ENCODE measurements around the gene B4GALT2.

The B4GALT2 gene

DNA sequence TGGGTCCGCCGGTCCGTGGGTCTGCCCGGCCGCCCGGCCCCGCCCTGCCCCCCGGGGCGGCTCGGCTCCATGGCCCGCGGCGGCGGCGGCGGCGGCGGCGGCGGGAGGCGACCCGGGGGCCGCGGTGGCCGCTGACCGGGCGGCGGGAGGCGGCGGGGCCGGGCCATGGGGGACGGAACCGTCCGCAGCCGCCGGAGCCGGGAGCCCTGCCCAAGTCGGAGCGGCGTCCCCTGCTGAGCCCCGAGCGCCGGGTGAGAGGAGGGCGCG is 184 bp downstream of the B4GALT2 start:
- ChIA-PET POLR2A (no interaction called here), CTCF (interaction anchor here (1.1 kb wide), 1 partner anchor 10 kb away, joined by 3 read pairs; no protein-coding TSS in a partner anchor)
- H3K4me3 ChIP-seq (ENCODE audit: control insufficient read depth in 1 of 7, extremely low read depth in 1 of 7, insufficient read depth in 4 of 7, low read depth in 2 of 7, low read length in 6 of 7) = peak overlapping the region in 5 of 7 experiments; percentile 37 to 80 (median 61)
- no peaks in the 10 kb centered on the region for H3K27me3 ChIP-seq (replicated peaks in 2 of 5; ENCODE audit: control insufficient read depth in 4 of 5, insufficient read depth in 5 of 5, low read length in 4 of 5)
- DNase-seq = no peak
- H3K9me3 ChIP-seq (ENCODE audit: control extremely low read depth in 1 of 5, control insufficient read depth in 4 of 5, insufficient read depth in 2 of 5, low read depth in 1 of 5, low read length in 4 of 5) = no peaks in the 10 kb centered on the region
- H3K36me3 ChIP-seq (ENCODE audit: control insufficient read depth in 4 of 4, insufficient read depth in 4 of 4, low read length in 3 of 4) = peaks cover 2 to 38% (median 17%) of the 10 kb centered on the region in 4 experiments
- H3K27ac ChIP-seq (ENCODE audit: insufficient read depth in 1 of 2, low read depth in 1 of 2, low read length in 2 of 2, poor library complexity in 1 of 2, severe bottlenecking in 2 of 2) = no peak overlapping the region
- H3K4me1 ChIP-seq (ENCODE audit: control extremely low read depth in 1 of 4, control insufficient read depth in 4 of 4, insufficient read depth in 4 of 4, low read length in 3 of 4) = peaks cover 5 to 49% (median 34%) of the 10 kb centered on the region in 4 experiments
- 0% methylated on average over 43 of the region's 45 CpGs for WGBS (ENCODE audit: insufficient coverage)

DNA sequence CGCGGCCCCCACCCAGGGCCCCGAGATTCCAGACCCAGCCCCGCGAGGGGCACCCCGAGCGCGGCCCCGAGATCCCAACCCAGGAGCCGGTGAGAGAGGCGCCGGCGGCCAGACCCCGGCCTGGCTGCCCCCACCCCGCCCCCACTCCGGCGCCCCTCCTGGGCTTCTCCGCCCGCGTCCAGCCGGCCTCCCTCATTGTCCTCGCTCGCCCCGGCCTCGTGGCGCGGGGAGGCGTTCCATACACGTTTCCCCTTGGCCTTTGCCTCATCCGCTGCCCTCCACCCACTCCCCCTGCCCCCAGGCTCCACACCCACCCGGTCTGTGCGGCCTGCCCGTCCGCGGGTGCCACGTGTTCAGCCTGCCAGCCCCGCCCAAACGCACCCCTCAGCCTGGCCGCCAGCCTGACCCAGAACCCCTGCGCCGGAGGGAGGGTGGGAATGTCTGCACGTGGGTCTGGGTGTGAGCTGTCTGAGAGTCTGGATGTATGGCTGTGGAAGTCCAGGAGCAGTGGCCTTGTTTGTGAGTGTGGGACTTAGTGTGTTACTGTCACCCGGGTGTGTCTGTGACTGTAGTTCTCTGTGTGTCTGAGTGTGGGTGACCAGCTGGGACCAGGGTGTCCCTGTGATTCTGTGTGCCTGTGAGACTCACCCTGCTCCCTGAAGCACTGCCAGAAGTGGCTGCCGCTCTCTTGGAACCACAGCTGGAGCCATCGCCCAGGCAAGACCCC is 681 bp downstream of the B4GALT2 start:
- no peaks in the 10 kb centered on the region for H3K9me3 ChIP-seq (ENCODE audit: control extremely low read depth in 1 of 5, control insufficient read depth in 4 of 5, insufficient read depth in 2 of 5, low read depth in 1 of 5, low read length in 4 of 5)
- no peaks in the 10 kb centered on the region for H3K27me3 ChIP-seq (replicated peaks in 2 of 5; ENCODE audit: control insufficient read depth in 4 of 5, insufficient read depth in 5 of 5, low read length in 4 of 5)
- POLR2A ChIA-PET = no interaction called here
- CTCF ChIA-PET = interaction anchor here (1.1 kb wide), 1 partner anchor 10 kb away, joined by 3 read pairs; no protein-coding TSS in a partner anchor
- H3K27ac ChIP-seq (ENCODE audit: insufficient read depth in 1 of 2, low read depth in 1 of 2, low read length in 2 of 2, poor library complexity in 1 of 2, severe bottlenecking in 2 of 2) = no peak overlapping the region
- peak overlapping the region in 6 of 7 experiments; percentile 24 to 80 (median 58) for H3K4me3 ChIP-seq (ENCODE audit: control insufficient read depth in 1 of 7, extremely low read depth in 1 of 7, insufficient read depth in 4 of 7, low read depth in 2 of 7, low read length in 6 of 7)
- peaks cover 4 to 45% (median 31%) of the 10 kb centered on the region in 4 experiments for H3K4me1 ChIP-seq (ENCODE audit: control extremely low read depth in 1 of 4, control insufficient read depth in 4 of 4, insufficient read depth in 4 of 4, low read length in 3 of 4)
- DNase-seq = peak in 2 of 3 donors; percentile 15 to 31
- WGBS (ENCODE audit: insufficient coverage) = 9% methylated on average over 22 of the region's 45 CpGs
- peaks cover 2 to 43% (median 21%) of the 10 kb centered on the region in 4 experiments for H3K36me3 ChIP-seq (ENCODE audit: control insufficient read depth in 4 of 4, insufficient read depth in 4 of 4, low read length in 3 of 4)

DNA sequence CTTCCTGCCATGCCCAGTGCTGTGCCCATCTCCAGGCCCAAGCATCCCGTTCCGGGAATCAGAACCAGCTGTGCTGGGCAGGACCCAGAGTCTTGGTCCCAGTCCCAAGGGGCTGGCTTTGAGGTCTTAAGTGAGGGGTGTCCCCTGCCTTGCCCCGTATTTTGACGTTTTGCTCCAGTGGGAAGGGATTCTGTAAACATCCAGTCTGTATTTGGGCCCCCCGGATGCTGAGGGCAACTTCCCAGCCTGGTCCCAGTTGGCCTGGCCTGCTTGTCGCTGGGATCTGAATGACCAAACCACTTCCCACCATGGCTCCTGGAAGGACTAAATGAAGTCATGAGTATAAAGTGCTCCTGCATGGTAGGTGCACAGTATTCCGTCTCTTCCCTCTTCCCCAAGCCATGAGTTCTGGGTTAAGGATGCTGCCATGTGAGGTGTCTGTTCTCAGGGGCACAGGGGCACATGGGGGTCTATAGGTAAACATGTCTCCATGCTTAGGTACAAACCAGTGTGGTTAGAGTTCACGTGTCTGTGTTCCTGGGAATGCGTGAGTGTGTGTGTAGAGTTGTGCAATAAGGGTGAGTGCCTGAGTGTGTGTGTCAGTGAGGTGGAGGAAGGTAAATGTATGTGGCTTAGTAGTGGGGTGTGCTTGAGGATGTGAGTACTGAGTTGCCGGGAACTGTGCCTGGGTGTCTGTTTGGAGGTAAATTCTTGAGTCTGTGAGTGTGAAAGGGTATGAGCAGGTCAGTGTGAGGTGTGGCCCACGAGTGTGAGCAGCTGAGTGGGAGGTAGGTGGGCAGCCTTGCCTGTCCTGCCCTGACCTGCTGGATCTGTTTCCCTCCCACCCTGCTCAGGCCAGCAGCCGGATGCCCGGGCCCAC is 1.5 kb downstream of the B4GALT2 start:
- H3K9me3 ChIP-seq (ENCODE audit: control extremely low read depth in 1 of 5, control insufficient read depth in 4 of 5, insufficient read depth in 2 of 5, low read depth in 1 of 5, low read length in 4 of 5) = no peaks in the 10 kb centered on the region
- H3K4me3 ChIP-seq (ENCODE audit: control insufficient read depth in 1 of 7, extremely low read depth in 1 of 7, insufficient read depth in 4 of 7, low read depth in 2 of 7, low read length in 6 of 7) = peak overlapping the region in 3 of 7 experiments; percentile 61 to 80 (median 67)
- no peaks in the 10 kb centered on the region for H3K27me3 ChIP-seq (replicated peaks in 2 of 5; ENCODE audit: control insufficient read depth in 4 of 5, insufficient read depth in 5 of 5, low read length in 4 of 5)
- H3K27ac ChIP-seq (ENCODE audit: insufficient read depth in 1 of 2, low read depth in 1 of 2, low read length in 2 of 2, poor library complexity in 1 of 2, severe bottlenecking in 2 of 2) = no peak overlapping the region
- peaks cover 4 to 45% (median 29%) of the 10 kb centered on the region in 4 experiments for H3K4me1 ChIP-seq (ENCODE audit: control extremely low read depth in 1 of 4, control insufficient read depth in 4 of 4, insufficient read depth in 4 of 4, low read length in 3 of 4)
- no peak for DNase-seq
- 93% methylated on average over 10 of the region's 13 CpGs for WGBS (ENCODE audit: insufficient coverage)
- ChIA-PET POLR2A (no interaction called here), CTCF (interaction anchor here (1.1 kb wide), 1 partner anchor 9 kb away, joined by 3 read pairs; no protein-coding TSS in a partner anchor)
- peaks cover 2 to 49% (median 22%) of the 10 kb centered on the region in 4 experiments for H3K36me3 ChIP-seq (ENCODE audit: control insufficient read depth in 4 of 4, insufficient read depth in 4 of 4, low read length in 3 of 4)

DNA sequence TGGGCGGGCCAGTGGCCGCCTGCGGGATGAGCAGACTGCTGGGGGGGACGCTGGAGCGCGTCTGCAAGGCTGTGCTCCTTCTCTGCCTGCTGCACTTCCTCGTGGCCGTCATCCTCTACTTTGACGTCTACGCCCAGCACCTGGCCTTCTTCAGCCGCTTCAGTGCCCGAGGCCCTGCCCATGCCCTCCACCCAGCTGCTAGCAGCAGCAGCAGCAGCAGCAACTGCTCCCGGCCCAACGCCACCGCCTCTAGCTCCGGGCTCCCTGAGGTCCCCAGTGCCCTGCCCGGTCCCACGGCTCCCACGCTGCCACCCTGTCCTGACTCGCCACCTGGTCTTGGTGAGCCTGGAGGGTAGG is 2.1 kb downstream of the B4GALT2 start:
- Histone ChIP-seq H3K36me3 (ENCODE audit: control insufficient read depth in 4 of 4, insufficient read depth in 4 of 4, low read length in 3 of 4) (peaks cover 2 to 54% (median 24%) of the 10 kb centered on the region in 4 experiments), H3K9me3 (ENCODE audit: control extremely low read depth in 1 of 5, control insufficient read depth in 4 of 5, insufficient read depth in 2 of 5, low read depth in 1 of 5, low read length in 4 of 5) (no peaks in the 10 kb centered on the region), H3K4me1 (ENCODE audit: control extremely low read depth in 1 of 4, control insufficient read depth in 4 of 4, insufficient read depth in 4 of 4, low read length in 3 of 4) (peaks cover 1 to 39% (median 23%) of the 10 kb centered on the region in 4 experiments), H3K27ac (ENCODE audit: insufficient read depth in 1 of 2, low read depth in 1 of 2, low read length in 2 of 2, poor library complexity in 1 of 2, severe bottlenecking in 2 of 2) (no peak overlapping the region), H3K4me3 (ENCODE audit: control insufficient read depth in 1 of 7, extremely low read depth in 1 of 7, insufficient read depth in 4 of 7, low read depth in 2 of 7, low read length in 6 of 7) (no peak overlapping the region), H3K27me3 (replicated peaks in 2 of 5; ENCODE audit: control insufficient read depth in 4 of 5, insufficient read depth in 5 of 5, low read length in 4 of 5) (no peaks in the 10 kb centered on the region)
- 91% methylated on average over 19 of the region's 20 CpGs for WGBS (ENCODE audit: insufficient coverage)
- DNase-seq = no peak
- ChIA-PET CTCF (no interaction called here), POLR2A (no interaction called here)

DNA sequence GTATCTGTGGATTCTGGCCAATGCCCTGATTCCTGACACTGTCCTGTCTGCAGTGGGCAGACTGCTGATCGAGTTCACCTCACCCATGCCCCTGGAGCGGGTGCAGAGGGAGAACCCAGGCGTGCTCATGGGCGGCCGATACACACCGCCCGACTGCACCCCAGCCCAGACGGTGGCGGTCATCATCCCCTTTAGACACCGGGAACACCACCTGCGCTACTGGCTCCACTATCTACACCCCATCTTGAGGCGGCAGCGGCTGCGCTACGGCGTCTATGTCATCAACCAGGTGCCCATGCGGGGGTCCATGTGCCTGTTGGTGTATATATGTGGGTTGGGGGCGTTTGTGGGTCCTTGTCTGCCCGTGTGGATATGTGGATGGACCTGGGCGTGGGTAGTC is 2.6 kb downstream of the B4GALT2 start:
- Histone ChIP-seq H3K4me1 (ENCODE audit: control extremely low read depth in 1 of 4, control insufficient read depth in 4 of 4, insufficient read depth in 4 of 4, low read length in 3 of 4) (peaks cover 0 to 34% (median 20%) of the 10 kb centered on the region in 4 experiments), H3K4me3 (ENCODE audit: control insufficient read depth in 1 of 7, extremely low read depth in 1 of 7, insufficient read depth in 4 of 7, low read depth in 2 of 7, low read length in 6 of 7) (no peak overlapping the region), H3K27ac (ENCODE audit: insufficient read depth in 1 of 2, low read depth in 1 of 2, low read length in 2 of 2, poor library complexity in 1 of 2, severe bottlenecking in 2 of 2) (no peak overlapping the region), H3K9me3 (ENCODE audit: control extremely low read depth in 1 of 5, control insufficient read depth in 4 of 5, insufficient read depth in 2 of 5, low read depth in 1 of 5, low read length in 4 of 5) (no peaks in the 10 kb centered on the region), H3K27me3 (replicated peaks in 2 of 5; ENCODE audit: control insufficient read depth in 4 of 5, insufficient read depth in 5 of 5, low read length in 4 of 5) (no peaks in the 10 kb centered on the region), H3K36me3 (ENCODE audit: control insufficient read depth in 4 of 4, insufficient read depth in 4 of 4, low read length in 3 of 4) (peaks cover 1 to 49% (median 20%) of the 10 kb centered on the region in 4 experiments)
- ChIA-PET POLR2A (no interaction called here), CTCF (no interaction called here)
- DNase-seq = no peak
- WGBS (ENCODE audit: insufficient coverage) = 96% methylated on average over 11 of the region's 20 CpGs

DNA sequence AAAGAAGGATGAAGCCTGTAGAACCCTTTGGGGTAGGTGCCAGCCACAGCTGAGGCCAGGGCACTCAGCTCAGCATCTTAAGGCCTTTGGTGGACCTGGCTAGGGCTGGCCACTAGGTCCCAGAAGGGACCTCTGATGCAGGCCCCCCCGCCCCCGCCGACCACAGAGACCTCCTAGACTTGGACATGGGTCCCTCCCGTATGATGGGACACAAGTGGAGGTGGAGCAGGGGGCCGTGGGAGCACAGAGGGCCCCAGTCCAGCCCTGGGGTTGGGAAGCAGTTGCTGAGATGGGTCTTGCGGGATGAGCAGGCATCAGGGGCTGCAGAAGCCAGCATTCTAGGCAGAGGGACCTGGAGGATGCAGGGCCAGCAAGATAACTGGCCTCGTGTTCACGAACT is 3.2 kb downstream of the B4GALT2 start:
- 95% methylated on average over 5 of the region's 8 CpGs for WGBS (ENCODE audit: insufficient coverage)
- Histone ChIP-seq H3K4me1 (ENCODE audit: control extremely low read depth in 1 of 4, control insufficient read depth in 4 of 4, insufficient read depth in 4 of 4, low read length in 3 of 4) (peaks cover 0 to 28% (median 19%) of the 10 kb centered on the region in 4 experiments), H3K36me3 (ENCODE audit: control insufficient read depth in 4 of 4, insufficient read depth in 4 of 4, low read length in 3 of 4) (peaks cover 0 to 43% (median 15%) of the 10 kb centered on the region in 4 experiments), H3K27ac (ENCODE audit: insufficient read depth in 1 of 2, low read depth in 1 of 2, low read length in 2 of 2, poor library complexity in 1 of 2, severe bottlenecking in 2 of 2) (no peak overlapping the region), H3K9me3 (ENCODE audit: control extremely low read depth in 1 of 5, control insufficient read depth in 4 of 5, insufficient read depth in 2 of 5, low read depth in 1 of 5, low read length in 4 of 5) (no peaks in the 10 kb centered on the region), H3K4me3 (ENCODE audit: control insufficient read depth in 1 of 7, extremely low read depth in 1 of 7, insufficient read depth in 4 of 7, low read depth in 2 of 7, low read length in 6 of 7) (no peak overlapping the region), H3K27me3 (replicated peaks in 2 of 5; ENCODE audit: control insufficient read depth in 4 of 5, insufficient read depth in 5 of 5, low read length in 4 of 5) (no peaks in the 10 kb centered on the region)
- CTCF ChIA-PET = no interaction called here
- POLR2A ChIA-PET = no interaction called here
- no peak for DNase-seq

DNA sequence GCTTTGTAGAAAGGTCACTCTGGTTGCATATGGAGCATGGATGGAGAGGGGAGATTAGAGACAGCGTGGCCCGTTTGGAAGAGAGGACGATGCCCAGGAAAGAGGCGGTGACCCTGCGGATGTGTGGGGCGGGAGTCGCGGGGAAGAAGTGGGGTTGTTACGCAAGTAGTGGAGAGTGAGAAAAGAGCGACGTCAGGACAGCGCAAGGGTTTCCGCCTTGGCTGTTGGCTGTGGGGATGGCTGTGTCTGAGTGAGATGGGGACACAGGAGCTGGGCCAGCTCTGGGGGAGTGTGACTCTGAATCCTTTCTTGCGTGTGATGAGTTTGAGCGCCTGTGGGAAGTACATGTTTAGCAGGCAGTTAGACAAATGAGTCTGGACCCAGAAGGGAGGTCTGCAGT is 3.8 kb downstream of the B4GALT2 start:
- ChIA-PET POLR2A (no interaction called here), CTCF (no interaction called here)
- Histone ChIP-seq H3K9me3 (ENCODE audit: control extremely low read depth in 1 of 5, control insufficient read depth in 4 of 5, insufficient read depth in 2 of 5, low read depth in 1 of 5, low read length in 4 of 5) (no peaks in the 10 kb centered on the region), H3K36me3 (ENCODE audit: control insufficient read depth in 4 of 4, insufficient read depth in 4 of 4, low read length in 3 of 4) (peaks cover 0 to 37% (median 13%) of the 10 kb centered on the region in 4 experiments), H3K4me3 (ENCODE audit: control insufficient read depth in 1 of 7, extremely low read depth in 1 of 7, insufficient read depth in 4 of 7, low read depth in 2 of 7, low read length in 6 of 7) (no peak overlapping the region), H3K4me1 (ENCODE audit: control extremely low read depth in 1 of 4, control insufficient read depth in 4 of 4, insufficient read depth in 4 of 4, low read length in 3 of 4) (peaks cover 0 to 26% (median 19%) of the 10 kb centered on the region in 4 experiments), H3K27ac (ENCODE audit: insufficient read depth in 1 of 2, low read depth in 1 of 2, low read length in 2 of 2, poor library complexity in 1 of 2, severe bottlenecking in 2 of 2) (no peak overlapping the region), H3K27me3 (replicated peaks in 2 of 5; ENCODE audit: control insufficient read depth in 4 of 5, insufficient read depth in 5 of 5, low read length in 4 of 5) (no peaks in the 10 kb centered on the region)
- 96% methylated on average over 13 of the region's 15 CpGs for WGBS (ENCODE audit: insufficient coverage)
- DNase-seq = no peak

Measured in common myeloid progenitor, CD34-positive (primary cell).